ENCODE results near the gene FAM200B.

DNA sequence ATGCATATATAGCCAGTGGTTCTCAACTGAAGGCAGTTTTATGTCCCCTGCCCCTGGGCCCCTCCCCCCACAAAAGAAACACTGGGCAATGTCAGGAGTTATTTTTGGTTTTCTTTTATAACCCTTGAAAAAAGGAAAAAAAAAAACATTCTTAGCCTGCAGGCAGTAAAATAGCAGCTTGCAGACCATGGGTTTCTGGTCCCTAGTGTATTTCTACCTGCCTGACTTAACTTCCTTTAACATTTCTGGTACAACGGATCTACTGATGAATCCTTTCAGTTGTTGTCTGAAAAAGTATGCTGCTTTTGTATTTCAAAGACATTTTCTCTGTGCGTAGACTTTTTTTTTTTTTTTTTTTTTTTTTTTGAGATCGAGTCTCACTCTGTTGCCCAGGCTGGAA lies 11.1 kb upstream of the FAM200B start:
- TF ChIP-seq, protein P1, sequence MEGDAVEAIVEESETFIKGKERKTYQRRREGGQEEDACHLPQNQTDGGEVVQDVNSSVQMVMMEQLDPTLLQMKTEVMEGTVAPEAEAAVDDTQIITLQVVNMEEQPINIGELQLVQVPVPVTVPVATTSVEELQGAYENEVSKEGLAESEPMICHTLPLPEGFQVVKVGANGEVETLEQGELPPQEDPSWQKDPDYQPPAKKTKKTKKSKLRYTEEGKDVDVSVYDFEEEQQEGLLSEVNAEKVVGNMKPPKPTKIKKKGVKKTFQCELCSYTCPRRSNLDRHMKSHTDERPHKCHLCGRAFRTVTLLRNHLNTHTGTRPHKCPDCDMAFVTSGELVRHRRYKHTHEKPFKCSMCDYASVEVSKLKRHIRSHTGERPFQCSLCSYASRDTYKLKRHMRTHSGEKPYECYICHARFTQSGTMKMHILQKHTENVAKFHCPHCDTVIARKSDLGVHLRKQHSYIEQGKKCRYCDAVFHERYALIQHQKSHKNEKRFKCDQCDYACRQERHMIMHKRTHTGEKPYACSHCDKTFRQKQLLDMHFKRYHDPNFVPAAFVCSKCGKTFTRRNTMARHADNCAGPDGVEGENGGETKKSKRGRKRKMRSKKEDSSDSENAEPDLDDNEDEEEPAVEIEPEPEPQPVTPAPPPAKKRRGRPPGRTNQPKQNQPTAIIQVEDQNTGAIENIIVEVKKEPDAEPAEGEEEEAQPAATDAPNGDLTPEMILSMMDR (conservative IDR thresholded peaks at IDR 0.05; ENCODE audit: low read depth, low read length), result no peak
- no peak for TF ChIP-seq EZH2 (IDR thresholded peaks at IDR 0.05; ENCODE audit: borderline replicate concordance, low read depth, low read length, poor library complexity, severe bottlenecking)
